Cardiac muscle cell (in vitro differentiated cells and primary cell): ENCODE data around the gene CANT1. TPM values are rescaled to one million over a fixed set of nuclear protein-coding genes. Genes with fewer than 3 reads are reported as not detected.

Source experiments
- DNase-seq, 2 donors: peaks; one replicate each; pipeline versions ENCODE4 v3.0.0 to v3.0.0-alpha.2; 2010 to 2017; ENCODE audit warnings: low read depth in 1 of 2, low spot score in 1 of 2
- H3K27ac ChIP-seq: fragments of 200-600 bp; sonication (generic); 2 replicates; pipeline ENCODE4 v1.5.1; 2016
- H3K27me3 ChIP-seq: fragments of 200-600 bp; sonication (generic); 2 replicates; pipeline ENCODE4 v1.6.0; 2016; ENCODE audit warnings: control low read depth
- H3K36me3 ChIP-seq: fragments of 200-600 bp; sonication (generic); 2 replicates; pipeline ENCODE4 v1.5.1; 2016; ENCODE audit warnings: control low read depth
- H3K4me1 ChIP-seq: fragments of 200-600 bp; sonication (generic); 2 replicates; pipeline ENCODE4 v1.8.1; 2017; ENCODE audit warnings: low read depth, mild to moderate bottlenecking, mixed run types
- H3K4me3 ChIP-seq: fragments of 200-600 bp; sonication (generic); 2 replicates; pipeline ENCODE4 v1.5.1; 2016; ENCODE audit warnings: mild to moderate bottlenecking
- H3K9me3 ChIP-seq: fragments of 200-600 bp; sonication (generic); 2 replicates; pipeline ENCODE4 v1.5.1; 2017; ENCODE audit warnings: low read depth, mild to moderate bottlenecking, control low read depth
- CTCF ChIP-seq: IDR thresholded peaks from 2 replicates; pipeline ENCODE4 v1.5.1; 2012; ENCODE audit warnings: low read depth, mild to moderate bottlenecking, low read length
- polyA plus RNA-seq: library from polyadenylated mRNA; unstranded; fragments of >200 nt; fragmentation: Nextera tagmentation; extraction: Ambion mirVana; gene quantifications from 2 replicates; pipeline ENCODE4 v1.2.1, GENCODE V29; 2016
- total RNA-seq: library from RNA; depleted of rRNA; stranded (reverse); fragments of >200 nt; gene quantifications from 2 replicates; pipeline ENCODE4 v1.2.3, GENCODE V29; 2016

The CANT1 gene
- total and polyA plus RNA-seq, 2 experiments from 2014 or later, result 33.6 to 55.3 TPM

GRCh38 chr17:78991906-78992532, 17.5 kb downstream of the CANT1 start:
- Histone ChIP-seq H3K9me3 (no peaks in the 10 kb centered on the region), H3K36me3 (peaks cover 12% of the 10 kb centered on the region), H3K4me1 (peaks cover 9% of the 10 kb centered on the region), H3K27ac (no peak overlapping the region), H3K4me3 (no peak overlapping the region), H3K27me3 (no peaks in the 10 kb centered on the region)
- TF ChIP-seq CTCF, result no peak
- DNase-seq, result no peak

DNA sequence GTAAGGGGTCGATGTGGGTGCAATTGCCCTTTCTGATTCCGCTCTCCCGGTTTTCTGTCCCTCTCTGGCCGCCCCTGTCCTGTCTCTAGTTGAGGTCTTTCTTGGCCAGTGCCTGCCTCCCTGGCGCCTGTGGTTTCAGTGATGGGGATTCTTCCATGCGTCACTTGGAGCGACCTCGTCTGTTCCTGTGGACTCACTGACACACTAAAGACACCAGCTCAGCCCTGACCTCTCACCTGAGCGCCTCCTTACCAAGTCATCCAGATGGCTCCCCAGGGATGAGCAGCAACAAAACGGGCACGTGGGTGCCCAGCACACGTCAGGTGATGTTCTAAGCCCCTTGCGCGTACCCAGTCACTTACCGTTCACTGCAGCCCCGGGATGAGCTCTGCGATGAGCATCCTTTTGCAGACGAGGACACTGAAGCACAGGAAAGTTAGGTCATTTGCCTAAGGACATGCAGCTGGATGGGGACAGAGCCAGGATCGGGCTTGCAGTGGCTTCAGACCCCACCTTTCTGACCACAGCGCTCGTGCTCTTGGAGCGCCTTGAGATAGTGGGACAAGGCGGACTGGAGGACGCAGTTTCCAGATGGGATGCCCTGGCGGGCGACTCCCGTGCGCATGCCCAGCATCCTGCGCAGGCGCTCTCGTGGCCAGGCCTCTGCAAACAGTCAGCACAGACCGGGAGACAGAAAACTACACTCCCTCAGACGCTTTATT, 18.4 kb downstream of the CANT1 start:
- DNase-seq, result no peak
- H3K27me3 ChIP-seq, result no peaks in the 10 kb centered on the region
- TF ChIP-seq CTCF, result no peak
- H3K4me3 ChIP-seq, result no peak overlapping the region
- H3K27ac ChIP-seq, result no peak overlapping the region
- peaks cover 7% of the 10 kb centered on the region for H3K36me3 ChIP-seq
- H3K4me1 ChIP-seq, result peaks cover 16% of the 10 kb centered on the region
- H3K9me3 ChIP-seq, result no peaks in the 10 kb centered on the region

DNA sequence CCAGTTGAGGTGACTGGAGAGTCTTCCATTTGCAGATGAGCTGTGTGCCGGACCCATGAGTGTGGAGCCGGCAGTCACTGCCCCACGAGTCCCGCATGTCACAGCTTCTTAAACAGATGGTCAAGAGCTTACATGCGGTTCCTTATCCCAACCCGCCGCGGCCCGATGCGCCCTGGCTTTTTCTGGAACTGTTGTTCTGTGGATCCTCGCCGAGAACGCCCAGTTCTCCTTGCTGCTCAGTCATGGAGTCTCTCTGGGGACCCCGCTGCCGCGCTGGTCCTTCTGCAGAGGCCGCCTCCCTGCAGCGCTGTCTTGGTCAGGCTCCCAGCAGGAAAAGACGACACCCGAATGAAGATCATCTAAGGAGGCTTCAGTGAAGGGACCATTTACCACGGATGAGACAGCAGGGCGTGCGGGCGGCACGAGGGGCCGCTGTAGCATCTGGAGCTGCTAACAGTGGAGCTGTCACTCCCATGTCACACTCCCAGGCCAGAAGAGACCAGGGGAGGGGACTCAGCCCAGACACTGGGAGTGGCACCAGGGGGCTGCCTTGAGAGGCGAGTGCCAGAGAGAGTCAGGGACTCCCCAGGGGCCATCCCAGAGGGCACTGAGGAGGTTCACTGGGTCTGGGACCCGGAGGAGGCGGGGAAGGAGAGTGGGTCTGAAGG, 19.1 kb downstream of the CANT1 start:
- H3K4me3 ChIP-seq, result no peak overlapping the region
- no peak for TF ChIP-seq CTCF
- H3K4me1 ChIP-seq, result peaks cover 16% of the 10 kb centered on the region
- peaks cover 5% of the 10 kb centered on the region for H3K36me3 ChIP-seq
- H3K9me3 ChIP-seq, result no peaks in the 10 kb centered on the region
- DNase-seq, result no peak
- H3K27me3 ChIP-seq, result no peaks in the 10 kb centered on the region
- no peak overlapping the region for H3K27ac ChIP-seq

DNA sequence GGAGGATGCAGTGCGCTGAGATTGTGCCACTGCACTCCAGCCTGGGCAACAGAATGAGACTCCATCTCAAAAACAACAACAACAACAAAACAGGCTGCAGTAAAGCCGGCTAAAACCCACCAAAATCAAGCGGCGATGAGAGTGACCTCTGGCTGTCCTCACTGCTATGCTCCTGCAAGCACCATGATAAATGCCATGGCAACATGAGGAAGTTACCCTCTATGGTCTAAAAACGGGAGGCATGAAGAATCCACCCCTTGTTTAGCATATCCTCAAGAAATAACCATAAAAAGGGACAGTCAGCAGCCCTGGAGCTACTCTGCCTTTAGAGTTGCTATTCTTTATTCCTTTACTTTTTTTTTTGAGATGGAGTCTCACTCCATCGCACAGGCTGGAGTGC, 21.4 kb downstream of the CANT1 start:
- Histone ChIP-seq H3K27ac (no peak overlapping the region), H3K4me1 (peaks cover 16% of the 10 kb centered on the region), H3K27me3 (no peaks in the 10 kb centered on the region), H3K9me3 (no peaks in the 10 kb centered on the region), H3K4me3 (no peak overlapping the region), H3K36me3 (peaks cover 2% of the 10 kb centered on the region)
- peak in 1 of 2 donors; percentile 43 for DNase-seq
- TF ChIP-seq CTCF, result no peak

DNA sequence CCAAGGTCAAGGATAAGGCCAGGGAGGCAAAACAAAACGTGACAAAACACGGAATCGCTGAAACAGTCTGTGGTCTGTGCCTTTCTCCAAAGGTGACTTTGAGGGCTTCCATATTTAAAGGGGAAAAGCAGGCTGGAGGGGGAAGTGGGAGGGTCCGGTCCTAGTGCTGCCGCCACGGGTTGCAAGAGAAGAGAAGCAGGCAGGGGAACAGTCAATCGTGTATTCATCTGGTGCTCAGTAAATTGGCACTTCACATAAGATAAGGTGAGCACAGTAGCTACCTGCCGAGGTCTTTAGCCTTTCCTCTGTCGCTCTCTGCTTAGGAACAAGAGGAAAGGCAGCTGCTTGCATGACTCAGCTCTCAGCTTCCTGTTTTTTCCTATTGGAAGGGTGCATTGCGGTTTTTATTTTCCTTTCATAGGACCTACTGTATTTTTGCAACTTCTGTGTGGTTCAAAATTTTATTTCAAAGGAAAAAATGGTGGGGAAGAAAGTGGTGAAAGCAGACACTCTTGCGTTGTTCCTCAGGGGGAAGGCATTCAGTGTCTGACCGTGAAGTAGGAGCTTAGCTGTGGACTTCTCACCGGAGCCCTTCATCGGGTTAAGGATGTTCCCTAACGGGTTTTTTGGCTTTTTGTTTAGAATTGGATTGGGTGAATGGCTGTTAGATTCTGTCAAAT, 22.8 kb downstream of the CANT1 start:
- Histone ChIP-seq H3K36me3 (peaks cover 2% of the 10 kb centered on the region), H3K4me3 (peak overlapping the region; percentile 5), H3K9me3 (no peaks in the 10 kb centered on the region), H3K27ac (peak overlapping the region; percentile 46), H3K4me1 (peaks cover 16% of the 10 kb centered on the region), H3K27me3 (no peaks in the 10 kb centered on the region)
- DNase-seq, result peak; percentile 45 to 80
- TF ChIP-seq CTCF, result no peak
